Naive thymus-derived CD8-positive, alpha-beta T cell (primary cell): ENCODE data around the gene RAD51D. TPM values are rescaled to one million over a fixed set of nuclear protein-coding genes. Genes with fewer than 3 reads are reported as not detected.
A peak's percentile ranks its signal among the peaks of the same experiment; 100 is the strongest.

Experiments used
- ATAC-seq, 2 donors: fragments of 150-1000 bp; cut with Tn5 transposase in 1 of 2; sonication (Bioruptor Pico), chemical (Tn5 transposase) in 1 of 2; 1 replicate in 1 of 2; 2 replicates in 1 of 2; pipeline ENCODE4 v1.10.0; 2021; ENCODE audit warnings: mild to moderate bottlenecking in 2 of 2, moderate library complexity in 2 of 2
- POLR2A ChIA-PET: fragments of 350-600 bp; sonication (Branson Sonifier 250); formaldehyde crosslinking; loops from one replicate; lab custom pipeline; 2021; ENCODE audit warnings: antibody characterized with exemption; lab: Charles Lee
- DNase-seq, 10 donors: peaks; one replicate each; pipeline versions ENCODE4 v3.0.0 to v3.0.0-alpha.2; 2020 to 2022
- H3K27ac Mint-ChIP-seq, 10 donors: one replicate each; pipeline ENCODE4 v1.8.0; 2020 to 2022; ENCODE audit warnings: mild to moderate bottlenecking in 10 of 10, mixed read lengths in 10 of 10, moderate library complexity in 4 of 10, inconsistent platforms in 1 of 10
- H3K27me3 Mint-ChIP-seq, 5 donors: one replicate each; pipeline ENCODE4 v1.8.0; 2021 to 2022; ENCODE audit warnings: mixed read lengths in 5 of 5
- H3K36me3 Mint-ChIP-seq, 3 donors: one replicate each; pipeline ENCODE4 v1.8.0; 2020 to 2022; ENCODE audit warnings: mixed read lengths in 3 of 3, mild to moderate bottlenecking in 2 of 3, inconsistent platforms in 1 of 3
- H3K4me1 Mint-ChIP-seq, 4 donors: one replicate each; pipeline ENCODE4 v1.8.0; 2021 to 2022; ENCODE audit warnings: mixed read lengths in 4 of 4
- H3K4me3 Mint-ChIP-seq, 10 donors: one replicate each; pipeline ENCODE4 v1.8.0; 2020 to 2022; ENCODE audit warnings: mild to moderate bottlenecking in 10 of 10, mixed read lengths in 10 of 10, moderate library complexity in 6 of 10, inconsistent platforms in 1 of 10
- H3K9me3 Mint-ChIP-seq, 9 donors: one replicate each; pipeline ENCODE4 v1.8.0; 2020 to 2022; ENCODE audit warnings: mixed read lengths in 9 of 9, mild to moderate bottlenecking in 3 of 9, inconsistent platforms in 1 of 9, moderate library complexity in 1 of 9
- polyA plus RNA-seq, 3 donors: library from polyadenylated mRNA; unstranded; fragments of 300-500 nt; fragmentation: Illumina TruSeq; gene quantifications; one replicate each; pipeline ENCODE4 v1.2.3, GENCODE V29; 2021
- total RNA-seq, 8 experiments: library from RNA in 2 of 8; stranded (reverse) in 2 of 8; gene quantifications; one replicate each; pipeline ENCODE4 v1.2.3 and lab custom pipeline; 2021 to 2026

The RAD51D gene
- total and polyA plus RNA-seq, 5 experiments from 2014 or later = 6.5 to 28.7 (median 13.6) TPM

DNA sequence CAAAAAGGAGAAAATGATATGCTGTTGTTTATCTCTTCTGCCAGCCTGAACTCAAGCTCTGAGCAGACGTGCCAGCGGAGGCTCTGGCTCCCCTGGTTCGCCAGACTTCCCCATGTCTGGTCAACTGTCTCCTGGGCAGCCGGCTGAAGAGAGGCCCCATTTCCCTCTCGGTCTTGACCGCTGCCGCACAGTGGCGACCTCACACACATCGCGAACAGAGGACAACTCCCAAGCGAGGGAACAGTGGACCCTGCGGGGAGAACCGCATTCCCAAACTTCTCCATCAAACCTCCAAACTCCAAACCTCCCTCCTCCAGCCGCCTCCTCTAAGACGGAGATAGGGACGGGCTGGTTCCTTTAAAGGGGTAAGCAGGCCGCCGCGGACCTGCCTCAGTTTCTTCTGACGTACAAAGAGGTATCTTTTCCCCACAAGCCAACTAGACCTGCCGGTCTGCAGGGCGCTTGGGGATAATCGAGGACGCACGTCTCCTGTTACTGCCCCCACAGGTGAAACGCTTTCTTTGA, 31.2 kb downstream of the RAD51D start:
- POLR2A ChIA-PET = interaction anchor here (1.0 to 4.1 kb wide), 10 partner anchors 11 to 127 kb away, joined by 3 to 34 read pairs (median 7); partner anchors contain the start of genes CCT6B, LIG3, RFFL and ZNF830
- peak in 1 of 2 donors; percentile 3 for ATAC-seq
- peaks cover 0 to 8% (median 0%) of the 10 kb centered on the region in 3 donors for H3K36me3 Mint-ChIP-seq
- no peaks in the 10 kb centered on the region for H3K9me3 Mint-ChIP-seq
- DNase-seq = peak in 2 of 10 donors; percentile 9 to 15
- peaks cover 10 to 58% (median 42%) of the 10 kb centered on the region in 4 donors for H3K4me1 Mint-ChIP-seq
- H3K27me3 Mint-ChIP-seq = no peaks in the 10 kb centered on the region
- peak overlapping the region; percentile 87 to 98 (median 96) for H3K27ac Mint-ChIP-seq
- peak overlapping the region; percentile 89 to 98 (median 94) for H3K4me3 Mint-ChIP-seq

DNA sequence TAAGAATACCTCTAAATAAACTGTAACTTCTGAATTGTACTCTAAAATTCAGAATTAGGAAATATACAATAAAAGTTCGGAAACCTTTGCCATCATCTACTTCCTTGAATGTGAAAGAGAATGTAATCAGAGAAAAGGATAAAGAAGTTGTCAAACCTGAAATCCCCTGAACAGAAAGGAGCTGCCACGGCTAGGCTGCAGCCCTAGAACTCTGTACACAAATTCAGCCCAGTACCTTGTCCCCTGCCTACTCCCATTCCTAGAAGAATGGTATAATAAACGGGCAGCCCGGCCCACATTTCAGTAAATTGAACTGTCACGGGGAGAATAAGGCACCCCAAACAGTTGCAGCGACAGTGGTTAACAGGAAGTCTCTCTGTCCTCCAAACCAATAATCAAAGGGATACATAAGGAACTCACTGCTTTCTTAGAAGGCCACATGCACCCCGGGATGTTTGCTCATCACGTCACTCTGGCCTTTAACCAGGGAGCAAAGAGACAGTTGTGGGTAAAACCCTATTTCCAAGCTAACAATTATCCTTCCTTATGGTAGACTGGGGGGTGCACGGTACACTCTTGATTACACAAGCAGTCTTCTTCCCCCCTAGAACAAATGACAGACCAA, 31.8 kb downstream of the RAD51D start:
- no peaks in the 10 kb centered on the region for H3K27me3 Mint-ChIP-seq
- POLR2A ChIA-PET = interaction anchor here (1.0 to 4.1 kb wide), 10 partner anchors 11 to 126 kb away, joined by 3 to 34 read pairs (median 7); partner anchors contain the start of genes CCT6B, LIG3, RFFL and ZNF830
- H3K9me3 Mint-ChIP-seq = no peaks in the 10 kb centered on the region
- peak overlapping the region; percentile 89 to 98 (median 94) for H3K4me3 Mint-ChIP-seq
- H3K27ac Mint-ChIP-seq = peak overlapping the region; percentile 87 to 98 (median 96)
- peak; percentile 2 to 3 for ATAC-seq
- DNase-seq = peak in 9 of 10 donors; percentile 3 to 43 (median 33)
- peaks cover 0 to 11% (median 0%) of the 10 kb centered on the region in 3 donors for H3K36me3 Mint-ChIP-seq
- peaks cover 15 to 63% (median 48%) of the 10 kb centered on the region in 4 donors for H3K4me1 Mint-ChIP-seq

DNA sequence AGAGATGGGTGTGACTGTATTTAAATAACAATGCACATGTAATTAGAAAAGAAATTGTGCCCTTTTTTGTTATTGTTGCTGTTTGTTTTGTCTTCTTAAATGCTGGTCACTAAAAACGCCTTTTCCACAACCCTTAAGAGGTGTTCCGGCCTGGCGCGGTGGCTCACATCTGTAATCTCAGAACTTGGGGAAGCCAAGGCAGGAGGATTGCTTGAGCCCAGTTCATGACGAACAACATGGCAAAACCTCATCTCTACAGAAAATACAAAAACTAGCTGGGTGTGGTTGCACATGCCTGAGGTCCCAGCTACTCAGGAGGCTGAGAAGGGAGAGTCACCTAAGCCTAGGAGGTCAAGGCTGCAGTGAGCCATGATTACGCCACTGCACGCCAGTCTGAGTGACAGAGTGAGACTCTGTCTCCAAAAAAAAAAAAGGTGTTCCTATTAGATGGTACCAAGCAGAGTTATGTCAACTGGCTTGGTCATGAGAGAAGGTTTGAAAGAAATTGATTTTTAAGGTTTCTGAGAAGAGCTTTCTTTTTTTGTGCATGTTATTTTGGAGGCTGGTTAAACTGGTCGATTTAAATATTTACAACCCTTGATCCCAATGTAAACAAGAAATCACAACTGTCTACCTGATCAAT, 32.6 kb downstream of the RAD51D start:
- POLR2A ChIA-PET = interaction anchor here (1.0 to 4.1 kb wide), 5 partner anchors 10 to 452 kb away, joined by 4 to 27 read pairs (median 7); partner anchors contain the start of gene RFFL
- Mint-ChIP-seq H3K4me3 (peak overlapping the region; percentile 89 to 98 (median 94)), H3K36me3 (peaks cover 0 to 11% (median 0%) of the 10 kb centered on the region in 3 donors), H3K27ac (peak overlapping the region; percentile 87 to 98 (median 96)), H3K27me3 (no peaks in the 10 kb centered on the region), H3K4me1 (peaks cover 18 to 71% (median 56%) of the 10 kb centered on the region in 4 donors), H3K9me3 (no peaks in the 10 kb centered on the region)
- no peak for DNase-seq
- no peak for ATAC-seq

DNA sequence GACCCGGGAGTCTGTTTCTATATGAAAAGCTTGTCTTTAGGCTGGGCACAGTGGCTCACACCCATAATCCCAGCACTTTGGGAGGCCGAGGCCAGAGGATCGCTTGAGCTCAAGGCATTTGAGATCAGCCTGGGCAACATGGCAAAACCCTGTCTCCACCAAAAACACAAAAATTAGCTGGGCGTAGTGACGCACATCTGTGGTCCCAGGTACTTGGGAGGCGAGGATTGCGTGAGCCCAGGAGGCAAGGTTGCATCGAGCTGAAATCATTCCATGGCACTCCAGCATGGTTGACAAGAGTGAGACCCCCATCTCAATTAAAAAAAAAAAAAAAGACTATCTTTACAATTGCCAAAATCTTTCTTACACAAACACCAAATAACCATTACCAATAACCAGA, 33.5 kb downstream of the RAD51D start:
- Mint-ChIP-seq H3K27me3 (no peaks in the 10 kb centered on the region), H3K36me3 (peaks cover 0 to 11% (median 0%) of the 10 kb centered on the region in 3 donors), H3K9me3 (no peaks in the 10 kb centered on the region), H3K27ac (peak overlapping the region in 9 of 10 donors; percentile 22 to 97 (median 56)), H3K4me1 (peaks cover 20 to 77% (median 60%) of the 10 kb centered on the region in 4 donors), H3K4me3 (peak overlapping the region in 8 of 10 donors; percentile 20 to 96 (median 44))
- ATAC-seq (no peak), DNase-seq (no peak)
- POLR2A ChIA-PET = interaction anchor here (0.7 to 1.1 kb wide), 4 partner anchors 42 to 453 kb away, joined by 3 to 4 read pairs (median 3); no protein-coding TSS in a partner anchor

DNA sequence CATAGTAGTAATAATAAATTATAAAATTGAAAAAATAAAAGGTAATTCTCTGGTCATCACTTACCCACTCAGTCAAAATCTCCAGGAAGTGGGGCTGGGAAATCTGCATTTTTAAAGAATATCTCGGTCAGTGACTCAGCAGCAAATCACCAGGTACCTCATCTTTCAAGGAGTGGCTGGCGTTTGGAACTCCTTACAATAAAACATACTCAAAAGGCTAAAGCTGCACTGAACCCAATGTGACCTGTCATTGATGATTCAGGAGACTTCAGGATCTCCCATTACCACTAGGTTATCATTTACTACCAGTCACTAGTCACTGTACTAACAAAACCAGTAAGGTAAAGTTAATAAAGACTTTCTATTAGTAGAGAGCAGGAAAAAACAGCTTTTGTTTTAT, 34.7 kb downstream of the RAD51D start:
- no peaks in the 10 kb centered on the region for H3K27me3 Mint-ChIP-seq
- ATAC-seq = no peak
- H3K4me1 Mint-ChIP-seq = peaks cover 25 to 82% (median 69%) of the 10 kb centered on the region in 4 donors
- no peak for DNase-seq
- H3K27ac Mint-ChIP-seq = peak overlapping the region in 6 of 10 donors; percentile 18 to 91 (median 38)
- peaks cover 0 to 13% (median 0%) of the 10 kb centered on the region in 3 donors for H3K36me3 Mint-ChIP-seq
- H3K4me3 Mint-ChIP-seq = peak overlapping the region in 2 of 10 donors; percentile 9 to 12
- H3K9me3 Mint-ChIP-seq = no peaks in the 10 kb centered on the region
- POLR2A ChIA-PET = no interaction called here

DNA sequence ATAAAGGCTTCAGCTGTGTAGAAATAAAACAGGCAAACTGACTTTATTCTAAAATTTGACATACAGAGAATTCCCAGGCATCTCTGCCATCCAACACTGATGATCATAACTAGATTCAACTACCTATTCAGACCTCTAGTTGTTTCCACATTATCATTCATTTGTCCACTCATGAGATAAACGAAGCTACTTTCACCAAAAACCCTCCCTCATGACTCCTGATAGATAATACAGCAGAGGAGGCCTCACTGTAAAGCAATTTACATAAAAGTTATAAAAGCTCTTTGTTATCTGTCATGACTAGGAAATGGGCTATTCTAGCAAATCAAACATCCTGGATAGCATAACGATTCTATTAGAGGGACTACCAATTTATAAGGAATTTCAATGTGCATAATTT, 36.6 kb downstream of the RAD51D start:
- peak overlapping the region in 4 of 10 donors; percentile 8 to 51 (median 35) for H3K4me3 Mint-ChIP-seq
- no peaks in the 10 kb centered on the region for H3K27me3 Mint-ChIP-seq
- peaks cover 0 to 13% (median 3%) of the 10 kb centered on the region in 3 donors for H3K36me3 Mint-ChIP-seq
- ATAC-seq (no peak), DNase-seq (no peak)
- peak overlapping the region in 8 of 10 donors; percentile 0 to 71 (median 34) for H3K27ac Mint-ChIP-seq
- H3K9me3 Mint-ChIP-seq = no peaks in the 10 kb centered on the region
- POLR2A ChIA-PET = interaction anchor here (1.2 to 2.9 kb wide), 4 partner anchors 13 to 61 kb away, joined by 4 to 11 read pairs (median 5); partner anchors contain the start of gene RFFL
- peaks cover 29 to 87% (median 72%) of the 10 kb centered on the region in 4 donors for H3K4me1 Mint-ChIP-seq

DNA sequence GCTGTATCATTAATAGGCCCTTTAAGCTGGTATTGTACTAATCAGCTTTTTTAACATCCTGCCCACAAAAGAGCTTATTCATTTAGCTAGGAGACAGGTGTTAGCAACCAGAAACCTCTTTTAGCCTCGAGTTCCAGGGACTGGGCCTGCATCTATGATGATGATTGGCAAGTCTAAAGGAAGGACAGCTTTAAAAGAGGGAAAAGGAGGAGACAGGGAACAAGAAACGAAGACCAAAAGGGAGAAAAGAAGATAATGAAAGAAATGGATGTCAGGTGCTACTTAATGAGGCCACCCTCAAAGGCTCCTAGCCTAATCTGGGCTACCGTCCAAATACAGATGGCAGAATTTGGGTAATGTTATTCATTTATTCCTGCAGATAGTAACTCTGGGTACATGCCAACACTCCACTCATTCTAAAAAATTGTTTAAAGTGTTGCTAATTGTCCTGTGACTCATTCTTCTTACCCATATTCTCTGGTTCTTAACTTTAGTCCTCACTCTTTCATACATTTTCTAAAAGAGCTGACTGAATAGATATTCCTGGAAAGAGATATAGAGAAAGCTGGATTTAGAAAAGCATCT, 37.5 kb downstream of the RAD51D start:
- H3K9me3 Mint-ChIP-seq = no peaks in the 10 kb centered on the region
- peaks cover 0 to 13% (median 3%) of the 10 kb centered on the region in 3 donors for H3K36me3 Mint-ChIP-seq
- H3K4me3 Mint-ChIP-seq = peak overlapping the region in 8 of 10 donors; percentile 41 to 83 (median 70)
- H3K27me3 Mint-ChIP-seq = no peaks in the 10 kb centered on the region
- ATAC-seq (no peak), DNase-seq (no peak)
- POLR2A ChIA-PET = interaction anchor here (0.6 to 2.9 kb wide), 5 partner anchors 12 to 158 kb away, joined by 4 to 11 read pairs (median 5); partner anchors contain the start of gene RFFL
- peaks cover 29 to 86% (median 72%) of the 10 kb centered on the region in 4 donors for H3K4me1 Mint-ChIP-seq
- peak overlapping the region in 9 of 10 donors; percentile 51 to 85 (median 70) for H3K27ac Mint-ChIP-seq

DNA sequence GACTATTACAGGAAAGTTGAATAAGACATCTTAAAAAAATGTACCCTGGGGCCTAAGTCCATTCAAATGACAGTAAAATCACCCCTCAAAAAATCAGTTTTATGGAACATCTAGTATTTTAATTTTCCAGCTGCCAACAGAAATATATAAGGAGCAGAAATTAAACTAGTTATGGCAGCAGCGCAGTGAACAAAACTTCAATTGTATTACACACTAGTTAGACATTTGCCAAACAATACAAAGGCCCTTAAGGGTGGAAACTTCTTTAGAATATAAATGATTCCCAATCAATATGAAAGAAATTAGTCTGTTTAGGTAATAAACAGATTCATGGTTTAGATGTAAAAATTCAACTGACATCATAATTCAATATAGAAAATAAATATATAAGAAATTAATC, 38.0 kb downstream of the RAD51D start:
- POLR2A ChIA-PET = interaction anchor here (0.6 to 2.9 kb wide), 5 partner anchors 18 to 159 kb away, joined by 4 to 11 read pairs (median 5); partner anchors contain the start of gene RFFL
- Mint-ChIP-seq H3K27me3 (no peaks in the 10 kb centered on the region), H3K4me1 (peaks cover 28 to 85% (median 70%) of the 10 kb centered on the region in 4 donors), H3K36me3 (peaks cover 0 to 13% (median 3%) of the 10 kb centered on the region in 3 donors), H3K4me3 (peak overlapping the region in 1 of 10 donors; percentile 41), H3K27ac (peak overlapping the region in 2 of 10 donors; percentile 51 to 61), H3K9me3 (no peaks in the 10 kb centered on the region)
- no peak for DNase-seq
- ATAC-seq = no peak

DNA sequence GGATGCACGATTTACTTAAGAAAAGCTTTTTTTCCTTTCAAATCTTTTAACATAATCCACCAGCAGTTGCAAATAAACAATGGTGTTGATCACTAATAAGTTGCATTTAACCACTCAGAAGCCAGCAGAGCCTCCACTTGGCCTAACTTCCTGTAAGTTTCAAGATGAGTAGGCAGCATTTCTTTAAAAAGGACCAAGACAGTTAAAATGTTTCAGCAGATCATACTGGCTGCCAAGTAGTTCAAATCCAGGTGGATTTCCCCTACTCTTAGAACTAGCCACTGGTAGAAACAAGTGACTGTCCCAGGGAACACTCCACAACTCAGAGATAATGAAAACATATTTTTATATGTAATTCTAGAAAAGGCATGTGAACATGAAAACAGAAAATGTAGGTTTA, 39.1 kb downstream of the RAD51D start:
- no peaks in the 10 kb centered on the region for H3K9me3 Mint-ChIP-seq
- no peak for DNase-seq
- ATAC-seq = no peak
- H3K27me3 Mint-ChIP-seq = no peaks in the 10 kb centered on the region
- peak overlapping the region in 5 of 10 donors; percentile 5 to 61 (median 48) for H3K27ac Mint-ChIP-seq
- peaks cover 25 to 77% (median 62%) of the 10 kb centered on the region in 4 donors for H3K4me1 Mint-ChIP-seq
- POLR2A ChIA-PET = interaction anchor here (1.2 to 1.6 kb wide), 2 partner anchors 9 to 57 kb away, joined by 4 to 5 read pairs; no protein-coding TSS in a partner anchor
- H3K4me3 Mint-ChIP-seq = no peak overlapping the region
- H3K36me3 Mint-ChIP-seq = peaks cover 0 to 13% (median 3%) of the 10 kb centered on the region in 3 donors

DNA sequence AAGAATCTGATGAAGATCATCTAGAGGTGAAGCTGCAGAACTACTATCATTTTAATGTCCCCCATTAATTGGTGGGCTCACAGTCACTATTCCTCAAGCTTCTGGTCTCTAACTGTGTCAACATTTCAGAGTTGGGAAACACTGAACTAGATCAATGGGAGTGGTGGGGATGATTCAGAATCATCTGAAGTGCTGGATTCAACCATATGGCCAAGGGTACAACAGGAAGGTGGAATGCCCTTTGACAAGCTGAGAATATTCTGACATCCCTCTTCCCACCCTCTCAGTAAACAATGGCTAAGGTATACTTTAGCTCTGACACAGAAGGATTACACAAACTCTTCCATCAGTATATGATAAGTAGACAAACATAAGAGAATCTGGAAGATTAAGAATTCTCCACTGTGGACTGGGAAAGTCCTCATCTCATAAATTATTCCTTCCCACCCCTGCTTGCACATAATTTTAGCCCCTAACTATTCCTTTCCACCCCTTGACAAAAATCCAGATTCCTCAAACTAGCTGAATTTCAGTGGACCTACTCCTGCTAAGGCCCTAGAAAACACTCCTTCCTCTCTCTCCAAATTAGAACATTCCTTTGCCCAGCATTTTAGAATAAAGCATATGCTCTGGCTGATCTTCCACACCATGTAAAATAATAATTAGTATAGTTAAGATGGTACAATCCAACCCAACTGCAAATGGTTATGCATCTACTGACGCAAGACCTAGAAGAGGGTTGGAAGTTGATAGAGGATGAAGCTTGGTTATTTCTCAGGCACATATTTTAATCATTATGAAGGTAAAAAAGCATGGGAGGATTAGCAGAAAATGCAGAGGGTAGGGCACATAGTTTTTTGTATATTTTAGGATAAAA, 39.9 kb downstream of the RAD51D start:
- Mint-ChIP-seq H3K4me3 (peak overlapping the region in 1 of 10 donors; percentile 3), H3K27ac (peak overlapping the region in 7 of 10 donors; percentile 0 to 61 (median 47)), H3K27me3 (no peaks in the 10 kb centered on the region), H3K36me3 (peaks cover 0 to 9% (median 3%) of the 10 kb centered on the region in 3 donors), H3K4me1 (peaks cover 32 to 77% (median 65%) of the 10 kb centered on the region in 4 donors), H3K9me3 (no peaks in the 10 kb centered on the region)
- ATAC-seq (no peak), DNase-seq (no peak)
- POLR2A ChIA-PET = interaction anchor here (1.0 to 1.6 kb wide), 3 partner anchors 10 to 57 kb away, joined by 3 to 5 read pairs (median 4); partner anchors contain the start of gene RFFL

DNA sequence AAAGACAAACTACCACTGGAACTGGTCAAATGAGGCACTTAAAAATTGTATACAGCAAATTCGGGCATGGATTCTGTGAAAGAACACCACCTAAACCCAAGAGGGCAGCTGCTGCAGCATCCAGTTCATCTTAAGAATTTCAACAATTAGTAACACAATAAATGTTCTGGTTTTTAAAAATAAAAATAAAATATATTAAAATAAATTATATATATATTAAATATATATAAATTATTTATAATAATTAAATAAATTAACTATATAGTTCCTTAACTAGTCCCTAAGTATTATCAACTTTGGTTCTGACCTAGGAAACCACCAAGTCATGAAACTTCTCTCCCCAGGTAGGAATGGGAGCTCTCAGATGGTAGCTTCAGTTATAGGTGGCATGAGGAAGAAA, 42.8 kb downstream of the RAD51D start:
- Mint-ChIP-seq H3K4me1 (peaks cover 40 to 84% (median 76%) of the 10 kb centered on the region in 4 donors), H3K27ac (peak overlapping the region in 2 of 10 donors; percentile 62 to 68), H3K36me3 (peaks cover 0 to 3% (median 2%) of the 10 kb centered on the region in 3 donors), H3K9me3 (no peaks in the 10 kb centered on the region), H3K4me3 (peak overlapping the region in 1 of 10 donors; percentile 2), H3K27me3 (no peaks in the 10 kb centered on the region)
- no peak for ATAC-seq
- DNase-seq = no peak
- POLR2A ChIA-PET = interaction anchor here (1.4 kb wide), 1 partner anchor 11 kb away, joined by 7 read pairs; no protein-coding TSS in a partner anchor
